GM19324 (cell line): ENCODE measurements around the gene SHISAL1.

Source experiments
- ATAC-seq: cut with Tn5 transposase; IDR thresholded peaks from one replicate; pipeline ENCODE4 v1.9.1; 2021; ENCODE audit warnings: mild to moderate bottlenecking, moderate library complexity; ENCODE audit not compliant: unreplicated experiment, low FRiP score

Gene SHISAL1

DNA sequence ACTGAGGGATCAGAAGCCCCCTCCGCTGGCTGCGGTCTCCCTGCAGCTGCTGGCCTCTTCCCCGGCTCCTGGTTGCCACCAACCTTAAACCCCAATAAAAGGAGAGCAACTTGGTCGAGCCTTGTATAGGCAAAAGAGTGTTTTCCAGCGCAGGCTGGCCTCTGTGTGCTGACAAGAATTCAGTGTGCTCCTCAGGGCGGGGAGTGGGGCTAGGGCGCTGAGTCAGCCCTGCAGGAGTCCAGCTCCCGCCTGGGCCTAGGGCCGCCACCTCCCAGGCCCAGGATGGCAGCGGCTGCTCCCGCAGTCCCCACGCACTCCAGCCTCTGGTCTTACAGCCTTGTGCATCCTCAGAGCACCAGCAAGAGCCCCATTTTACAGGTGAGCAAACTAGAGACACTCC, at the start of gene SHISAL1:
TSS of gene SHISAL1 (minus strand) at position 186 of the 400 bp plus-strand sequence. CDS start 12,006 bp downstream, outside the sequence.
- no peak for ATAC-seq

DNA sequence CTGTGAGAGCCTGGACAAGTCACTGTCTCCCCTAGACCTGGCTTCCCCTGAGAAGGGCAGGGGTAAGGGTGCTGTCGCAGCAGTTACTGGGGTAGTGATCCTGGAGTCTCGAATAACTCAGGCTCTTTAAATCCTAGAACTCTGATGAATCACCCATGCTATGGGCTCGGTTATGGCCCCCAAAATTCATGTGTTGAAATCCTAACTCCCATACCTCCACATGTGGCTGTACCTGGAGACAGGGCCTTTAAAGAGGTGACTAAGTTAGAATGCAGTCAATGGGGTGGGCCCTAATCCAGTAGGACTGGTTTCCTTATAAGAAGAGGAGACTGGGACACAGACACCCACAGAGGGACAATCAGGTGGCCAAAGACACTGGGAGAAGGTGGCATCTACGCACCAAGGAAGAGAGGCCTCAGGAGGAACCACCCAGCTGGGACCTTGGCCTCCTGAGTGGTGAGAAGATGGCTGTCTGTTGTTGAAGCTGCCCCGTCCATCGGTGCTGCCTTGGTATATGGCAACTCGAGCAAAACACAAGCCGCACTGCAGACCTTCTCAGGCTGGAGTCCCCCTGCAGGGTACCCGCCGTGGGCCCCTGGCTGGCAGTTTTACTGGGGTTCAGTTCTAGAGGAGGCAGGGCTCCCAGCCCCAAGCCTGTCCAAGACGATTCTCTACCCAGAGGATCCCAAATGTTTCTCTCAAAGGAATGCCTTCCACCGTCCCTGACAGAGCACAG, 48.8 kb upstream of the SHISAL1 start:
- no peak for ATAC-seq

DNA sequence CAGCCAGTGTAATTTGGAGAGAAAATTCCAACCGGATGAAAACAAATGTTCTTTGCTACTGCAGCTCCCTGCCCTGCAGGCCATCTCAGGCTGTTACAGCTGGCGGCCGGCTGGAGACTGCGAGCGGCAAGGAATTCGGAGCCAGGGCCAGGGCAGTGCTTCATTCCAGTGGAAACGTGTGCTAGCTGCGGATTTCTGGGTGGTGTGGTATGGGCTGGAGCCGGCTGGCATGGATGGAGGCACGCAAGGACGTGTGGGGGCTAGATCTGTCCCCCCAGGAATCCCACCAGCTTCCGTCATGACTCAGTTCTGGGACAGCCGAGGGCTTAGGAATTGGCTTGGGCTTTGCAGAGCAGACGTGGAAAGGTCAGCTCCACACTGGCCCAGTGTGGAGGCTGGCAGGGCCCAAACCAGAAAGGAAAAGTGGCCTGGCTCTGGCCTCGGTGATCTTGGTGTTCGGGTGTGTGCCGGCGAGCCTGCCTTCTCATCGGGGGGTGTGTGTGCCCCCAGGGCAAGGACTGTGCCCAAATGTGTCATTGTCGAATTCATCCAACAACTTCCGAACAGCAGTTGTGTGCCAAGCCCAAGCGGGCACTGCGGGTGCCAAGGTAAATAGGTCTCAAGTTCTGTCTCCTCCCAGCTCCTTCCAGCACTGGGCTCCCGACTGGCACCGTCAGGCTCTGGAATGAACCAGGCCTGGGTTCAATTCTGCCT, 48.1 kb upstream of the SHISAL1 start:
- no peak for ATAC-seq

DNA sequence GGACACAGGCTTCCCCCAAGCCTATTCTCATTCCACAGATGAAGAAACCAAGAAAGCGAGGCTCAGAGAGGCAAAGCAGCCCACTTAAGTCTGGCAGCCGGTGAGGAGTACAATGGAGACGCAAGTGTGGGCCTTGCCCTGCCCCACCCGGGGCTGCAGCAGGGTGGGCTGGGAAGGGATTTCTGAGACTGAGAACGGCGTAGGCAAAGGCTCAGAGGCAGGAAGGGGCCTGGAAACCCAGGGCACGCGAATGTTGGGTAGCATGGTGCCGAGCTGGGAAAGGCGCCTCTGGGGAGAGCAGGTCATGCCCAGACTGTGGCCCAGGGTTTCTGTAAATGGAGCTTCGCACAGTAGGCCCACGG, 47.5 kb upstream of the SHISAL1 start:
- ATAC-seq: no peak

DNA sequence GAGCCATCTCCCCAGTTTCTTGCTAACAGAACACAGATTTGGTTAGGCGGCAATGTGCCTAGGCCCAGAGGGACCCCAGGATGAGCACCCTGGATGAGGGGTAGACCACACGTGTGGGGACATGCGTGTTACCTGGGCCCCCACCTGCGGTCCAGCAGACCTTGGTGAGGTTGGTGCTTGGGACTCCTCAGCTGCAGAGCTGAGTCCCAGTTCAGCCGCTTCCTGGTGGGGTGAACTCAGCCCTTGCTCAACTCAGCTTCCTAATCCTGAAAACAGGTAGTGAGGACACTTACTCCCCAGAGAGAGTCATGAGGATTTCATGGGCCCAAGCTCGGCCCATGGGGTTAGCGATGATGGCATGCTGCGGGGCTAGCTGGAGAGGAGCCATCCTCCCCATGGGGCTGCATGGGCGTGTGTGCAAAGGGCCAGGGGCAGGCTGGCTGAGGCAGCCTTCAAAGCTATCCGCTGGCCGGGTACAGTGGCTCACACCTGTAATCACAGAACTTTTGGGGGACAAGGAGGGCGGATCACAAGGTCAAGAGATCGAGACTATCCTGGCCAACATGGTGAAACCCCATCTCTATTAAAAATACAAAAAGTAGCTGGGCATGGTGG, 46.9 kb upstream of the SHISAL1 start:
- ATAC-seq: no peak

DNA sequence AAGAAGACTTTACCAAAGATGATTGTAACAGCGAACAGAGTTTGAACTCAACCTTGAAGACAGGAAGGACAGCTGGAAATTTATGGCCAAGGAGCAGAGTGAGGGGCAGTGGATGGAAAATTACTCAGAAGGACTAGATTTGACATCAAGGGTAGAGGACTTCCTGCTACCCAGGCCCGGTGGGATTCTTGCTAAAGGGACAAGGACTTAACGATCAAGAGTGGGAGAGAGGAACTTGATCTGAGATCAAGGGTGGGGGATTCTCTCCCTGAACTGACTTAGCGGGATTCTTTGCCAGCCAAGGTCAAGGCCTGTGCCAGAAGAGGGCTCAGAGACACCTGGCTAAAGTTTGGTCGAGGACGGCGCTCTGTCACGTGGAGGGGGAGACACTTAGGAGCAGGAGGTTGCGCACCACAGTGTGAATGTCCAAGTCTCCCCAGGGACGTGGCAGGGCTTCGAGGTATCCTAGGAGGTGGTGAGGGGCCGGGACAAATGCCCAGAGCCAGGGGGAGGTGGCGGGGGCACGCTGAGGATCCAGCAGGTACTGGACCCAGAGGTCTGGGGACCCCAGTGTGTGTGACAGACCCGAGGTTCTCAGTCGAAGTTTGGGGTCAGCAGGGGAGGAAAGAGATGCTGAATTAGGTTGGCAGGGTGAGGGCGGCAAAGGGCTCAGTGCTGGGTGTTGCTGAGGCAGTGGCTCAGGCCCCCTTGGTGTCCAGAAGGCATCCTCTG, 46.1 kb upstream of the SHISAL1 start:
- no peak for ATAC-seq

DNA sequence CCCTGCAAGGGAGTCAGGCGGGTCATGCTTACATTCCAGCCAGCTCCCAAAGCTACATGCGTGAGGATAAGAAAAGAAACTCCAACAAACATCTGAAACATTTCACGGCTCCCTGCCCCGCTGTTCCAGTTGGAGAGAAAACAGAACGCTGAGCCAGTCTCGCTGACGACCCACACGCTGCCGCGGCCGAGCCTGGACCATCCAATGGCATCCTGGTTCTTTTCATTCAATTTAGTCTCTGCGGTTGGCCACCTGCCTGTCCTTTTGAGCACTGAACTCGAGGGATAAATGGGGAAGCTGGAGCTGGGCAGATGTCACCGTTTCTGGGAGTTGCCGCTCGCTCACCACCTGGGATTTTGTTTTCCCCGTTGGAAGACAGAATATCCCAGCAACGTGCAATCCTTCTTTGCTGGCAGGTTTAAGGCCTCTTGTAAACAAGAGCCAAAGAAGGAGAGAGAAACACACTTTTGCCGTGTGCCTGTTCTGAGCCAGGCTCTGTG, 45.3 kb upstream of the SHISAL1 start:
- ATAC-seq: no peak

DNA sequence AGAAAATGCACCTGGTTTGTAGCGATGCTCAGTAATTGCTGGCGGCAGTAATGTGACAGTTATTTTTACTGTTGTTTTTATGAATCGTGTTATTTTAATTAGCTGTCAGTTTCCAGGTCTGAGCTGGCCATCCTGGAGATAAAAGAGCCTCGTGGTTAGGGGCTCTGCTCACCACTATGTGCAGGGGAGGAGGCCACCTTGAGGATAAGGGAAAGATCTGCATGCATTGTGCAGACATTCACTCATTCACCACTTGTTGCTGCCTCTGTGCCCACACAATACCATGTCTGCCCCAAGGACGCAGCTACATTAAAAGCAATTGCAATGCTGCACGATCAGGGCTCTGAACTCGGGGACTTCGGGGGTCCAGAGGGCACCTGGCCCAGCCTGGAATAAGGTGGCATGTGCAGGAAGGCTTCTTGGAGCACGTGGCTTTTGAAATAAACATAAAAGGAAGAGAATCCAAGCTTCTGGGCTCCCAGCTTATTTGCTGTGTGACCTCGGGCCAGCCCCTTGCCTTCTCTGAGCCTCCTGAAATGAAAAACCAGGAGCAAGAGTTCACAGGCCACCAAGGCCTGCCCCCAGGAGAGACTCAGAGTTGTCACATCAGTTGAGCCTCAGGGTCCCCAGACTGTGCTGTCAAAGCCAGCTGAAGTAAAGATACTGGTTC, 44.7 kb upstream of the SHISAL1 start:
- no peak for ATAC-seq

DNA sequence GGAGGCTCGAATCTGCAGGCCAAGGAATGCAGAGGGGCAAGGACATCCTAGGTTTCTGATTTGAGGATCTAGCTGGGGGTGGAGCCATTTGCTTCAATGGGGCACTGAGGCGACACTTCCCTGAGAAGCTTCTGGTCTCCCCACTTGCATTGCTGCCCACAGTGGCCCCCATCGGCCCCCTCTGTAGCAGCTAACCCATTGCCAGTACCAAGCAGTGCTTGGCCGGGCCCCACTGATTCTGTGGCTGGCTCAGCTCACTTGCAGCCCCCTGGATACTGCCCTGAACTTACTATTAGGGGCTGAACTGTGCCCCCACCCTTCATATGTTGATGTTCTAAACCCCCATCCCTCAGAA, 42.9 kb upstream of the SHISAL1 start:
- ATAC-seq: no peak

DNA sequence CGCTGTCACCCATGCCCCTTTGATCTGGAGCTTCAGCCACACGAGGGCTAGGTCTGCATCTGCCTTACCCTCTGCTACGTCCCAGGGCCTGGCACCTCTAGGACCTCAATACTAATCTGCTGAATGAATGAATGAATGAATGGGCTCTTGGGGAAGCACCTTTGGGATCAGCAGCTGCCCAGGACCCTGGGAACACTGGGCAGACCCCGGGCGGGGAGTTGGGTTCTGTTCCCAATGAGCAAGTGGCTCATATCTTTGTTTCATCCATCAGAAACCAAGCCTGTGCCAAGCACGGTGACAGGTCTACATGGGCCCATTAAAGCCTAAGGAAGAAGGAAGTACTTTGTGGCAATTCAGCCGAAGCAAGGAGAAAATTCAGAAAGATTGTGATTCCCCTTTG, 41.5 kb upstream of the SHISAL1 start:
- ATAC-seq: no peak

DNA sequence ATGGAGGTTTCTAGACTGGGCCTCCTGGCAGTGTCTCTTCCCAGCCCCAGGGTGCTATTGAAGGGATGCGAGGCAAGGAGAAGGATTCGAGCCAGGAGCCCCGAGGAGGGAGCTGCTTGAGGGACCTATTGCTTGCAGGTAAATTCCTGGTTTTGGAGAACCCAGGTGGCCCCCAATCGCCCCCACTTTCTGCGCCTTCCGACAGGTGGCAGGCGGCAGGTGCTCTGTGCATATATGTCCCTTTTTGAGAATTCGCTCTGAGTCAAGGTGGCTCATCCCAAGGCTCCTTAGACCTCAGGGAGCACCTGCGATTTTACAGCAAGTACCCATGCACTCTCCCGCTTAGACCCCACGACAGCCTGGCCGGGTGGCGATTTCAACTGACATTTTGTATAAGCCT, 40.3 kb upstream of the SHISAL1 start:
- ATAC-seq: no peak

DNA sequence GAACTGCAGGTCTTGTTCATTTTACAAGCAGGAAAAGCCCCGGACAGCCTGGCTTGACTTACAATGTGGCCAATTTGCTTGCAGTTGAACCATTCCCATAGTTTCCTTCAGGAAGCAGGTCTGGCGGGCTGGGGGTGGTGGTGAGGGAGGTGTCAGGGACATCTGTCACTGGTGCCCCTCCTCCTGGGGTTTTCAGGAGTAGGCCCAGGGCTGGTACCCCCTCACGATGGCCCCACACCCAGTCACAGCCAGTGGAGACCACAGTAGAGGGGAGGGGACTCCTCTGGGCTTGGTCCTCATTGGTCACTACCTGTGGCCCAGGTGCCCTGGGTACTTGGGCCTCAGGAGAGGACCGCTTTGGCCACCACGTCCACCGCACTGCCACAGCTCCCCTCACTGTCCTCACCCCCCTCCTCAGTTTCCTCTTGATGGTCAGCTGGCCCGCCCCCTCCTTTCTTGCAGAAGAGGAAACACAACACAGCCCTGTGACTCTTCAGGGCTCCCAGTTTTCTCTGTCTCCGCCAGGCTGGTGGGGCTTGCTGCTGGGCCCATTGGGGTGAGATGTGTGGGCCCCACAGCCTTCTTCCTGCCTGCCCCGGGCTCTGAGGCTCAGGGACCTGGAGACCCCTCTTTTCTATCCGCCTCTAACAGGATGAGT, 39.8 kb upstream of the SHISAL1 start:
- no peak for ATAC-seq

DNA sequence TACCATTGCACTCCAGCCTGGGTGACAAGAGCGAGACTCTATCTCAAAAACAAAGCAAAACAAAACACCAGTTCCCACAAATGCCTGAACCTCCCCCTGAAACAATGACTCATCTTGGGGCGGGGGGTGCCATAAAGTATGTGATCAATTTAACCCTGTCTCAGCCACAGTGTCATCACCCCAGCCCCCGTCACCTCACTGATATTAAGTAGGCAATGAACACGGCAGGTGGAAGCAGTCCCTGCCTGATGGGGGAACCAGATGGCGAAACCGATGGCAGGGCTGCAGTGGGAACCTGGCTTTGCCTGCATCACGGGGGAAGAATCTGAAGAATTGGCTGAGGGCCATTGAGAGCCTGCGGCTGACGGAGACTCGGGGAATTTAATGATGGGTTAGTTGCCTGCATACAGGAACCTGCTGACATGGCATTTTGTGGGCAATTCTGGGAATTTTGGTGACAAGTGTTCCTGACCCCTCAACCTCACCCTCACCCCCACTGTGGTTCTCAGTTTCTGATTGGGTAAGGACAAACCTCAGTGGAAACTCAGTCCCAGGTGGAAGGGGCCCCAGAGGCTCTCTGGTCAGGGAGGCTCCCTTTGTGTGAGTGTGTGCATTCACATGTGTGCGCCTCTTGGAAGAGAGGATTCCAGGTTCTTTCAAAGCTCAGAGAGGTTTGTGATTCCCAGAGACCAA, 39.1 kb upstream of the SHISAL1 start:
- no peak for ATAC-seq

DNA sequence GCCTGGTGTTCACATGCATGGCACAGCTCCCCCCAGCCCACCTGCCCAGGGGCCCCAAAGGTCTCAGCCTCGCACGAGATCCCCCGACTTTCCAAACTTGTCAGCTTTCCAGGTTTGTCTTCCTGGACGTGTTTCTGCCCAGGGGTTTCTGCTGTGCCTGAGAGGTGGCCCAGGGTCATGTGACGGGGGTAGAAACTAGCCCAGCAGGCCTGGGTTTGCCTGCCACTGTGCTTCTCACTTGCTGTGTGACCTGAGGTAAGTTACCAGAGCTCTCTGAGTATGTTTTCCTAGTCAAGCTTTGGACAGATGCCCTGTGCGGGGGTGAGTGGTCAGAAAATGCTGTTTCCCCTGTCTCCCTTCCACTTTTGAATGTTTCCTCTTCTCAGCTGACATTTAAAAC, 38.3 kb upstream of the SHISAL1 start:
- no peak for ATAC-seq

DNA sequence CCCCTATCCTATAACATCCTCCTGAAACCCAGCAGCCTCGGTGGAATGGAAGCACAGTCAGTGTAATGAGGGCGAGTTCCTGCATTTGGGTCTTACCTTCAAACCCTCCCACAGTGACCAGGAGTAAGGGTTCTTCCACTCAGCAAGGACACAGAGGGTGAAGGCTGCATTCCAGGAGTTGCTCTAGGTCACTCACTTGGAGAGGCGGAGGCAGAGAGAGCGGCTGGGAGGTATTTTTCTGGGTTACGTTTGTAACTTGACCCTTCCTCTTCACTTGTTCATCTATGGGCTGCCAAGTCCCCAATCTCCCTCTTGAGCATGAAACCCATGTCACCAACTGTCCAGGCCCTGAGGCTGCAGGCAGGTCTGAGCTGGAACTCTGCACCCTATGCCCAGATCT, 36.8 kb upstream of the SHISAL1 start:
- no peak for ATAC-seq

DNA sequence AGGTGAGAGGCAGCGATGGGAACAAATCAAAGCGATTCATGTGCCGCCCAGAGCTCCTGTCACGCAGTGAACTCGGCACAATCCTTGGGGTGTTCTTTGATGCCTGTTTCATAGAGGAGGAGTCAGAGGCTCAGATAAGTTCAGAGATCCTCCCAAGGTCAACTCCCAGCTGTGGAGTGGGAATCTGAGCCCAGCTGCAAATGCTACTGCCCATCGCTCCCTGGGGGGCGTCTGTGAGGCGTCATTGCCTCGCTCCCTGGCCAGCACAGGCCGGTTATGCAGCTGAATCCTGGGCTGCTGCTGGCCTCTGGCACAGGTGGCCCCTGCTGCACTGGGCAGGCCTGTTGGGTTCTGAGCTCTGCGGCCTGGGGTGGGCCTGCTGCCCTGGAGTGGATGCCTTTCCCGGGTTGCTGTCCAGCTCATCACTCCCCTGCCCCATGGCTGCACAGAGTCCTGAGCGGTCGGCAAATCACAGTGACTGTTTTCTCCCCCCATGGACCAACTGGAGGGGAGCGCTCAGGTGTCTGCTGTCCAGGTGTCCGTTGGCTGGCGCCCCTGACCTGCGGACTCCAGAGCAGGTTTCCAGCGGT, 36.3 kb upstream of the SHISAL1 start:
- ATAC-seq: no peak

DNA sequence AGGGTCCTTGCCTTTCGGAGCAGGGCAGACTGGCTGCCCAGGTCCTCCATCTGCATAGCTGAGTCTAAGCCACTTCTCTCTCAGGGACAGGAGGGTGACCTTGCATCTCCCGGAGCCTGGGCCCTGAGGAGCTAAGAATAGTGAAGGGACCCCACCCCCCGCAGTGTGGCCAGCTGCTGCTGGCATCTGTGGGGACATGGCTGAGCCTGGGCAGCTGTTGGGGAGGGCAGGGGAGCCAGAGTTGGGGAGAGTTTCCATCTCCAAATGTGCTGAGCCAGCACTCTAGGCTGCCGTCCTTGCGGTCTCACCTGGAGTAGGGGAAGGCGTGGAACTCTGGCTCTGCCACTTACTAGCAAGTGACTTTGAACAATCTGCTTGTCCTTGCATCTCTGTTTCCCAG, 34.8 kb upstream of the SHISAL1 start:
- ATAC-seq: no peak

DNA sequence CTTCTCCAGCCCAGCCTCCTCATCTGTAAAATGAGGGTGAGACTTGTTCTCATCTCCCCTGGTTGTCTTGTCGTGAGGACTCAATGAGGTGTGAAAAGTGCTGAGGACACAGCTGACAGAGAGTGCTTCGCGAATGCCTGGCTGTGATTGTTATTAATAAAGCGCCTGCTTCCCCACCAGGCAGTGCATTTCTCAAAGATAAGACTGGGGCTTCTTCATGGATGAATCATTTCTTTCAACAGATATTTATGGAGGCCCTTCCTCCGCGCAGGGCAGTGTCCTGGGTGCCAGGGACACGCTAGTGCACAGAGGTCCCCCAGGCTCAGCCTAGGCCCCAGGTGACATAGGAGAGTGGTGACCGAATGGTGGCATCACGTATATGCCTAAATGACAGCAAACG, 34.3 kb upstream of the SHISAL1 start:
- no peak for ATAC-seq

DNA sequence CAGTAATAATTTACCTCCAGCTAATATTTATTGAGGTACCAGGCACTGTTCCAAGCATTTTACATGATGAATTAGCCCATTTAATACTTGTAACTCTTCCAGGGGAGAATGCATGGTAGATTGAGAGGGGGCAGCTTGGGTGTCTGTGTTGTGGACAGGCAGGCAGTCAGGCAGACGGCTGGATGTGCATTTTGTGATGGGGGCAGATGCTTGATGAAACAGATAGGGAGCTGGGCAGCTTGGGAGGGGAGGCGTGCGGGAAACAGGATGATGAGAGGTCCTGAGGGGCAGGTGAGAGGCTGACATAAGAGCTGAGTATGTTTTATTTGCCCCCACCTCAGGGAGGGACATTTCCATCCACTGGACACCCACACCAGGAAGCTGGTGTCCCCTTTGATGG, 33.1 kb upstream of the SHISAL1 start:
- ATAC-seq: no peak
